ENCODE data around the gene TSEN15.

The TSEN15 gene

DNA sequence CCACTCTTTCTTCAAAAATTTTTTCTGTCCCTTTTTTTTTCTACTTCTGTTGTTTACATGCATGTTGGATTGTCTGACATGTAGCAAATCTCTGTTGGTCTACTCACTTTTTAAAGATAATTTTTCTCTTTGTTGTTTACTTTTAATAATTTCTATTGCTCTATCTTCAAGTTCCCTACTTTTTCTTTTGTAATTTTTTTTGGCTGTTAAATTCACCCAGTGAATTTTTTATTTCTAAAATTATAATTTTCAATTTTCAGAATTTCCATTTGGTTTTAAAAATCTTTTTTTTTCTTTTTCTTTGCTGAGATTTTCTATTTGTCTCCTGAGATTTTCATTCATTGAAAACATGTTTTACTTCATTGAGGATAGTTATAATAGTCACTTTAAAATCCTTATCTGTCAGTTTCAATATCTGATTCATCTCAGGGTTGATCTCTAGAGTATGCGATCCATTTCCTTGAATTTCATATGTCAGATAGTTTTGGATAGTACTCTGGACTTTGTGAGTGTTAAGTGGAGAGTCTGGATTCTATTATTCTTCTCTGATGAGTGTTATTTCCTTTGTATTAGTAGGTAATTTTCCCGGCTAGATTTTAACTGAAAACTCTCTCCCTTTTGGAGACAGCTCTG is 1.6 kb upstream of the TSEN15 start:
- TF ChIP-seq PAX5 (IDR thresholded peaks at IDR 0.05; ENCODE audit: insufficient read depth, low read length, severe bottlenecking) (no peak), POLR2A (IDR thresholded peaks at IDR 0.05; ENCODE audit: low read depth, low read length) (no peak), POLR2AphosphoS5 (IDR thresholded peaks at IDR 0.05; ENCODE audit: low read depth, low read length) (no peak), POU2F2 (IDR thresholded peaks at IDR 0.05; ENCODE audit: low read depth, low read length) (no peak), TAF1 (IDR thresholded peaks at IDR 0.05; ENCODE audit: low read depth, low read length) (no peak), SPI1 (IDR thresholded peaks at IDR 0.05; ENCODE audit: low read depth, low read length) (no peak)
- DNase-seq (ENCODE audit: insufficient read length, low spot score) (no peak), FAIRE-seq (no peak)

DNA sequence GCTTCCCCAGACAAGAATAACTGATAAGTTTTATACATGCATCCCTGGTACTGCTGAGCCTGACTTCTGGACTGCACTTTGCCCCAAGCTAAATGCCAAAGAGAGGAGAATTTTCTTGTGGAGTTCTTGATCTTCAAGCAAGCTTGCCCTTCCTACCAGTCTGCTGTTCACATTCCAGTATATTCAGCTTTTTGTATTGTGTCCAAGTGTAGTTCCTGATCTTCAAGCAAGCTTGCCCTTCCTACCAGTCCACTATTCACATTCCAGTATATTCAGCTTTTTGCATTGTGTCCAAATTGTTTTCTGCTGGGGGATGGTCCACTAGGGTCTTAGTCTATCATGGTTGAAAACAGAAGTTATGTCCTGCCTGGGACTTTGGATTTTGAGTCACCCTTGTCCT is 894 bp upstream of the TSEN15 start:
- no peak for DNase-seq (ENCODE audit: insufficient read length, low spot score)
- peak; percentile 9 for FAIRE-seq
- no peak for TF ChIP-seq SPI1 (IDR thresholded peaks at IDR 0.05; ENCODE audit: low read depth, low read length)
- TF ChIP-seq POU2F2 (IDR thresholded peaks at IDR 0.05; ENCODE audit: low read depth, low read length) = no peak
- no peak for TF ChIP-seq POLR2A (IDR thresholded peaks at IDR 0.05; ENCODE audit: low read depth, low read length)
- no peak for TF ChIP-seq PAX5 (IDR thresholded peaks at IDR 0.05; ENCODE audit: insufficient read depth, low read length, severe bottlenecking)
- TF ChIP-seq TAF1 (IDR thresholded peaks at IDR 0.05; ENCODE audit: low read depth, low read length) = no peak
- TF ChIP-seq POLR2AphosphoS5 (IDR thresholded peaks at IDR 0.05; ENCODE audit: low read depth, low read length) = no peak

DNA sequence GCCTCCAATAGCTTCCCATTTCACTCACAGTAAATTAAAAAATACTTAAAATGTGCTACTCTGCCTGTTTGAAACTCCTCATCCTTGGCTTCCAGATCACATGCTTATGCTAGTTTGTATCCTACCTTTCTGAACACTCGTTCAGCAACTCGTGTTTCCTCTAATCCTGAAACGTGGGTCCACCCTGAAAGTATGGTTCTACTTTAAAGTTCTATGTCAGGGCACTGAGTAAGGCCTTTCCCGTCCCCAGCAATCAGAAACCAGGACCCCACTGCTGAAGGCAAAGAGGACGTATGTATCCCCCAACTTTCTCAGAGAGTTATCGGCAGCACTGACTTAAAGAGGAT is 419 bp upstream of the TSEN15 start:
- FAIRE-seq = peak; percentile 35
- no peak for DNase-seq (ENCODE audit: insufficient read length, low spot score)

DNA sequence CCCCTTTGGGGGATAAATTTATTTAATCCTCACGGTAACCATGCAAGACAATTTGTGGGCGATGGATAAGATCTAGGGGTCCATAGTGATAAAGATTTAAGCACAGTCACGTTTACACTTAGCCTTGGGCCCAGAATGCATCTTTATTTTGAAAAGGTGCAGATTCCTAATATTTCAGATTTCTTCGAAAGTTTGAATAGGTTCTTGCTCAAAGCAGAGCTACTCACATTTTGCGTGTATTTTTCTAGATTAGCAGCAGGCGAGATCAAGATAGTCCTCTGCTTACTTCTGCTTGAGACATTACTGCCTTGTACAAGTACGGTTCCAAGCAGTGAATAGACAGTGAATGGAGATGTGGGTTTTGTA is 647 bp downstream of the TSEN15 start:
- DNase-seq (ENCODE audit: insufficient read length, low spot score) (no peak), FAIRE-seq (peak; percentile 82)
- no peak for TF ChIP-seq SPI1 (IDR thresholded peaks at IDR 0.05; ENCODE audit: low read depth, low read length)

More for the DNA sequence above, 419 bp upstream of the TSEN15 start:
- TF ChIP-seq POLR2AphosphoS5 (IDR thresholded peaks at IDR 0.05; ENCODE audit: low read depth, low read length) (no peak), POU2F2 (IDR thresholded peaks at IDR 0.05; ENCODE audit: low read depth, low read length) (no peak), TAF1 (IDR thresholded peaks at IDR 0.05; ENCODE audit: low read depth, low read length) (no peak), POLR2A (IDR thresholded peaks at IDR 0.05; ENCODE audit: low read depth, low read length) (no peak), SPI1 (IDR thresholded peaks at IDR 0.05; ENCODE audit: low read depth, low read length) (no peak), PAX5 (IDR thresholded peaks at IDR 0.05; ENCODE audit: insufficient read depth, low read length, severe bottlenecking) (no peak)

DNA sequence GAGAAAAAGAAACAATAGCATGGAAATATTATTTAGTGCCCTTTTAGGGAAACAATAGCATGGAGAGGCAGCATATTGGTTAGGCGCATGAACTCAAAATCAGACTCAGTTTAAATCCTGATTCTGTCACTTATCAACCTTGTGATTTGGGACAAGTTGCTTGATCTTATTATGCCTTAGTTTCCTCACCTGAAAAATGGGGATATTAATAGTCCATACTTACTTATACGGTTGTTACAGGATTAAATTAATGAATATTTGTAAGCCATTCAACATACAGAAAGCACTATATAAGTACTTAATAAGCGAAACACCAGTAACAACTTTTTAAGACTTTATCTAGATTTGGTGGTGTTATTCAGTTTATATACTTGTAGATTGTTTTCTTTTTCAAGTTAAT is 1.2 kb downstream of the TSEN15 start:
- no peak for DNase-seq (ENCODE audit: insufficient read length, low spot score)
- no peak for TF ChIP-seq PAX5 (IDR thresholded peaks at IDR 0.05; ENCODE audit: insufficient read depth, low read length, severe bottlenecking)
- no peak for TF ChIP-seq POLR2A (IDR thresholded peaks at IDR 0.05; ENCODE audit: low read depth, low read length)
- TF ChIP-seq SPI1 (IDR thresholded peaks at IDR 0.05; ENCODE audit: low read depth, low read length) = no peak
- no peak for TF ChIP-seq POU2F2 (IDR thresholded peaks at IDR 0.05; ENCODE audit: low read depth, low read length)
- TF ChIP-seq TAF1 (IDR thresholded peaks at IDR 0.05; ENCODE audit: low read depth, low read length) = no peak
- TF ChIP-seq POLR2AphosphoS5 (IDR thresholded peaks at IDR 0.05; ENCODE audit: low read depth, low read length) = no peak
- FAIRE-seq = no peak

DNA sequence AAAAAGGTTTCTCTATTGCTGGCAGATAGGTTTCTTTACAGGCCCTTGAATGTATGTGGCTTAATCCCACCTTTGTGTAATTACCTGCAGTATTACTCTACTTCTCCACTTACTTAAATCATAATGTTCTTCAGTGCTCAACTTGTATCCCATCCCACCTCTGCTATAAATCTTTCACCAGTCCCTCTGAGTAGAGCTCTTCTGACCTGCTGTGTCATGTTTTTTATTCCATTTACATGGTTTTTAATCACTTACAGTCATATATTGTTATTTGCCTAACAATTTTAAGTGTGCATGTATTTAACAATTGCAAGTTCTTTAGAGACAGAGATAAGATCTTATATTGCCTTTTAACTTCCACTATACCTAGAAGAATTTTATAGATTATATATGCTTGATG is 2.4 kb downstream of the TSEN15 start:
- TF ChIP-seq TAF1 (IDR thresholded peaks at IDR 0.05; ENCODE audit: low read depth, low read length) (no peak), POU2F2 (IDR thresholded peaks at IDR 0.05; ENCODE audit: low read depth, low read length) (no peak), SPI1 (IDR thresholded peaks at IDR 0.05; ENCODE audit: low read depth, low read length) (no peak), POLR2A (IDR thresholded peaks at IDR 0.05; ENCODE audit: low read depth, low read length) (no peak), PAX5 (IDR thresholded peaks at IDR 0.05; ENCODE audit: insufficient read depth, low read length, severe bottlenecking) (no peak), POLR2AphosphoS5 (IDR thresholded peaks at IDR 0.05; ENCODE audit: low read depth, low read length) (no peak)
- DNase-seq (ENCODE audit: insufficient read length, low spot score) = no peak
- no peak for FAIRE-seq

DNA sequence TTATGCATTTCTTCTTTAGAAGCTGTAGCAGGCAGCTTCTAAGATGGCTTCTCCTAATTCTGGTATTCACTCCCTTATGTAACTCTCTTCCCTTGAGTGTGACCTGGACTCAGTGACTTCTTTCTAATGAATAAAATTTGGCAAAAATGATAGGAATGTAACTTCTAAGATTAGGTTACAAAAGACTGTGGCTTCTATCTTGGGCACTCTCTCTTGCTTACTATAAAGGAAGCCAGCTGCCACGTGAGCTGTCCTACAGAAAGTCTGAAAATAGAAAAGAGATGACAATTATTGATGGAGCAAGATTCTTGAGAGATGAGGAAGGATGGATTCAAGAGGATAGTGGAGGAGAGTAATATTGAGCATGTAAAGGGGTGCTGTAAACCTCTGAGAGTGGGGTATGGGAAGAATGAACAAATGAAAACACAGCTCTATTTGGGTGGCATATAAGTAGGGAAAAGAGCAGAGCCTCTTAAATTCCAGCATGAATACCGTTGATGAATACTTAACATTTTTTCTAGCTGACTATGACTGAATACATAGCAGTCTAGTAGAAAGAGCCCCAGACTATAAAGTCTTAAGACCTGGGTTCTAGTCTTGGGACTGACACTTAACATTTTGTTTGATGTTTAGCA is 5.5 kb downstream of the TSEN15 start:
- no peak for TF ChIP-seq TAF1 (IDR thresholded peaks at IDR 0.05; ENCODE audit: low read depth, low read length)
- no peak for TF ChIP-seq PAX5 (IDR thresholded peaks at IDR 0.05; ENCODE audit: insufficient read depth, low read length, severe bottlenecking)
- TF ChIP-seq POLR2AphosphoS5 (IDR thresholded peaks at IDR 0.05; ENCODE audit: low read depth, low read length) = no peak
- no peak for TF ChIP-seq POLR2A (IDR thresholded peaks at IDR 0.05; ENCODE audit: low read depth, low read length)
- no peak for TF ChIP-seq SPI1 (IDR thresholded peaks at IDR 0.05; ENCODE audit: low read depth, low read length)
- TF ChIP-seq POU2F2 (IDR thresholded peaks at IDR 0.05; ENCODE audit: low read depth, low read length) = no peak
- DNase-seq (ENCODE audit: insufficient read length, low spot score) (no peak), FAIRE-seq (no peak)

DNA sequence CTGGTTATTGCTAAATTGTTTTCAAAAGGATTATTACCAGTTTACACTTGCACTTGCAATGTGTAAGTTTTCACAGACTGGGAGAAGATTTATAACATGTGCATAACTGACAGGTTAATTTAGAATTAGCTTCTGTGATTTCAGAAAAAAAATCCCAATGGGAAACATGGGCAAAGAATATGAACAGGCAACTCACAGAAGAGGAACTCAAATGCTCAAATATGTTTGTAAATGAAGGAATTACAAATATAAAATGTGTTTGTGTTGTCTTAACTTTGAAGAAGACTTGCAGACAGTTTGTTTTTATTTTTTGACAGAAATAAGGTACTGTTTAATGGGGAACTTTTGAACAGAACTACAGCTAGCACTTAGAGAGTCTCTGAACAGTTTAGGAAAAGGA is 8.4 kb downstream of the TSEN15 start:
- no peak for TF ChIP-seq POLR2A (IDR thresholded peaks at IDR 0.05; ENCODE audit: low read depth, low read length)
- no peak for TF ChIP-seq SPI1 (IDR thresholded peaks at IDR 0.05; ENCODE audit: low read depth, low read length)
- no peak for TF ChIP-seq TAF1 (IDR thresholded peaks at IDR 0.05; ENCODE audit: low read depth, low read length)
- no peak for TF ChIP-seq POU2F2 (IDR thresholded peaks at IDR 0.05; ENCODE audit: low read depth, low read length)
- DNase-seq (ENCODE audit: insufficient read length, low spot score) = no peak
- FAIRE-seq = no peak

DNA sequence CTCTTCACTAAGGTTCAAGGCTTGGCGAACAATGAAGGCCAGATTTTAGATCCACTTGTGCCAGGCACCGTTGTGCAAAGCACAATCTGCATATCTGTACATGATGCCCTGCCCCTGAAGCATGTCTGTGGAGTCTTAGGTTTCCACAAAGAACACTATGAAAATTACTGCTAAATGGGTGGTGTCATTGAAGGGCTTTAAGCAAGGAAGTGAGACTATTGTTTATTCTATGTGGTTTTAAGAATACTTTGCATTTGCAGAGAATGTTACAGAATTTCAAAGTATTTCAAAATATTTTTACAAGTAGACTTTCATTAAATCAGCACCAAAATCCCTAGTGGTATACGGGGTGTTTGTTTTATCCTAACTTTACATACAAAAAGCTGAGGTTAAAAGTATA is 8.8 kb downstream of the TSEN15 start:
- TF ChIP-seq PAX5 (IDR thresholded peaks at IDR 0.05; ENCODE audit: insufficient read depth, low read length, severe bottlenecking) (no peak), POU2F2 (IDR thresholded peaks at IDR 0.05; ENCODE audit: low read depth, low read length) (no peak), SPI1 (IDR thresholded peaks at IDR 0.05; ENCODE audit: low read depth, low read length) (0 out of 2 replicates have a peak, but pooled peaks have one; percentile 9), TAF1 (IDR thresholded peaks at IDR 0.05; ENCODE audit: low read depth, low read length) (no peak), POLR2A (IDR thresholded peaks at IDR 0.05; ENCODE audit: low read depth, low read length) (no peak), POLR2AphosphoS5 (IDR thresholded peaks at IDR 0.05; ENCODE audit: low read depth, low read length) (no peak)
- no peak for DNase-seq (ENCODE audit: insufficient read length, low spot score)

More for the DNA sequence above, 8.8 kb downstream of the TSEN15 start:
- no peak for FAIRE-seq
